ENCODE data around the gene UBE2N. TPM values are rescaled to one million over a fixed set of nuclear protein-coding genes. Genes with fewer than 3 reads are reported as not detected.
"Not testable (repeated sequence)": the region's sequence is repeated elsewhere in the genome, so short reads cannot be mapped to it uniquely, and the experiment has no call there.

The UBE2N gene
- total and polyA plus RNA-seq, 2 of the 8 experiments (the other 6 are each of a cell fraction or from before 2014, with no cell fraction given): 108 to 225 TPM

- Histone ChIP-seq H2BK5ac (ENCODE audit: low read depth, low read length) (peak overlapping the region; percentile 36; the same call in 1 of the 2 replicates), H3K27ac (ENCODE audit: low read depth, low read length) (0 out of 2 replicates have a peak overlapping the region, but pooled peaks have one; percentile 16), H3K4me3 (ENCODE audit: extremely low read depth in 1 of 4, insufficient read depth in 2 of 4, low read depth in 3 of 4, low read length in 4 of 4) (peak overlapping the region; percentile 59 to 96 (median 82)), H2BK15ac (ENCODE audit: low read length) (peak overlapping the region; percentile 25; the same call in 1 of the 2 replicates), H3K4ac (replicated peaks; ENCODE audit: insufficient read length, low read depth, low read length) (peak overlapping the region; percentile 2), H4K5ac (ENCODE audit: insufficient read length, low read depth, low read length) (peak overlapping the region; percentile 8), H3K4me1 (replicated peaks in 1 of 4; ENCODE audit: control insufficient read depth in 3 of 4, insufficient read depth in 4 of 4, low read length in 3 of 4) (peaks cover 13 to 20% (median 15%) of the 10 kb centered on the region in 4 experiments; a peak in 6 of 7 replicates), H3K23me2 (ENCODE audit: low read depth, low read length) (peaks cover 12% of the 10 kb centered on the region), H2BK120ac (replicated peaks; ENCODE audit: low read depth, low read length) (peak overlapping the region; percentile 40), H2BK12ac (ENCODE audit: low read depth, low read length) (peak overlapping the region; percentile 41; the same call in 1 of the 2 replicates), H3K56ac (replicated peaks; ENCODE audit: insufficient read length, low read depth, low read length) (peak overlapping the region; percentile 73), H3K4me2 (ENCODE audit: insufficient read depth in 1 of 2, low read depth in 2 of 2, low read length in 2 of 2) (peak overlapping the region; percentile 75 to 92), H3K79me2 (ENCODE audit: control insufficient read depth in 1 of 2, insufficient read depth in 2 of 2, low read length in 2 of 2) (peaks cover 18 to 52% of the 10 kb centered on the region in 2 experiments), H2AK5ac (ENCODE audit: low read depth, low read length) (peak overlapping the region; percentile 11; the same call in 1 of the 2 replicates), H3K9ac (replicated peaks in 1 of 4; ENCODE audit: extremely low read depth in 1 of 4, low read depth in 3 of 4, low read length in 3 of 4) (peak overlapping the region; percentile 52 to 85 (median 80)), H4K91ac (replicated peaks; ENCODE audit: insufficient read length, low read length) (peak overlapping the region; percentile 19), H3K18ac (ENCODE audit: extremely low read depth, low read length) (peak overlapping the region; percentile 68)
- peak in 1 of 2 experiments; percentile 66 for DNase-seq (ENCODE audit: low read depth in 1 of 2, low spot score in 2 of 2)
- 2% methylated on average over 33 of the region's 64 CpGs; no CpG with 5 or more reads in 1 of the 2 experiments for WGBS, 2 experiments (ENCODE audit: extremely low coverage in 1 of 2, insufficient coverage in 1 of 2, insufficient read length in 1 of 2, insufficient replicate concordance in 2 of 2, low coverage in 1 of 2, low lambda C conversion rate in 2 of 2, missing lambda C conversion rate in 1 of 2)
- H2AFZ ChIP-seq (ENCODE audit: low read length); H3K27me3 ChIP-seq (replicated peaks in 1 of 4; ENCODE audit: control insufficient read depth in 3 of 4, extremely low read depth in 1 of 4, insufficient read depth in 3 of 4, low read length in 3 of 4); H2BK20ac ChIP-seq (ENCODE audit: low read length); H4K20me1 ChIP-seq (replicated peaks in 1 of 2; ENCODE audit: control insufficient read depth in 1 of 2, insufficient read depth in 2 of 2, low read length in 2 of 2); H3K14ac ChIP-seq (ENCODE audit: insufficient read length); FAIRE-seq; H3K79me1 ChIP-seq (ENCODE audit: low read depth, low read length); H3K9me3 ChIP-seq (ENCODE audit: insufficient read depth in 2 of 2, low read depth in 1 of 2, low read length in 1 of 2); H3K36me3 ChIP-seq (ENCODE audit: control insufficient read depth in 2 of 4, insufficient read depth in 4 of 4, low read length in 3 of 4); H4K8ac ChIP-seq (ENCODE audit: extremely low read depth, insufficient read depth, low read length); H3K23ac ChIP-seq (ENCODE audit: insufficient read length): not testable (repeated sequence)
- TF ChIP-seq SIN3A (conservative IDR thresholded peaks at IDR 0.05 in 1 of 2, IDR thresholded peaks at IDR 0.05 in 1 of 2; ENCODE audit: low read depth in 1 of 2, low read length in 2 of 2) (peak in 1 of 2 experiments; percentile 22; a peak in 1 of 4 replicates), KDM4A (IDR thresholded peaks at IDR 0.05; ENCODE audit: low read depth, low read length, severe bottlenecking) (peak; percentile 65), ASH2L (IDR thresholded peaks at IDR 0.05; ENCODE audit: low read length) (peak; percentile 65), POLR2A (IDR thresholded peaks at IDR 0.05; ENCODE audit: control extremely low read depth in 1 of 2, low read depth in 2 of 2, low read length in 2 of 2) (peak in 1 of 2 experiments; percentile 75; a peak in 2 of 3 replicates), TAF1 (IDR thresholded peaks at IDR 0.05; ENCODE audit: low read depth, low read length) (peak; percentile 73; the same call in 1 of the 2 replicates), SAP30 (IDR thresholded peaks at IDR 0.05; ENCODE audit: insufficient read depth, insufficient replicate concordance, low read length) (peak; percentile 30), PHF8 (conservative IDR thresholded peaks at IDR 0.05; ENCODE audit: low read depth, low read length) (peak; percentile 56), CHD2 (IDR thresholded peaks at IDR 0.05; ENCODE audit: low read length) (peak; percentile 35; the same call in 1 of the 2 replicates), POLR2AphosphoS5 (IDR thresholded peaks at IDR 0.05; ENCODE audit: low read depth, low read length) (0 out of 2 replicates have a peak, but pooled peaks have one; percentile 46), HDAC2 (IDR thresholded peaks at IDR 0.05; ENCODE audit: borderline replicate concordance in 1 of 2, low read depth in 2 of 2, low read length in 2 of 2) (0 out of 4 replicates have a peak, but pooled peaks of 1 of the 2 experiments have one; percentile 12)
- CTCF ChIA-PET (ENCODE audit: partially characterized antibody): interaction anchor here (0.6 kb wide), 1 partner anchor 156 kb away, joined by 3 read pairs; no protein-coding TSS in a partner anchor
- POLR2A ChIA-PET (ENCODE audit: partially characterized antibody): interaction anchor here (1.1 kb wide), 1 partner anchor 11 kb away, joined by 3 read pairs; no protein-coding TSS in a partner anchor
Observed at GRCh38 chr12:93378196-93378997, 63.4 kb downstream of the UBE2N start.
